SK-N-SH (cell line): Measurements from ENCODE around the gene CLIC5. TPM values are rescaled to one million over a fixed set of nuclear protein-coding genes. Genes with fewer than 3 reads are reported as not detected.

ENCODE experiments used
- CTCF ChIA-PET: fragments of 300-600, 350-600 bp; formaldehyde crosslinking; extraction: SDS; loops from one replicate; lab custom pipeline; 2021; lab: Yijun Ruan, JAX
- POLR2A ChIA-PET: fragments of 350-600 bp; sonication (Branson Sonifier 250); formaldehyde crosslinking; extraction: SDS; loops from one replicate; lab custom pipeline; 2020; ENCODE audit warnings: antibody characterized with exemption, inconsistent platforms; lab: Yijun Ruan, JAX
- DNase-seq: peaks from one replicate; pipeline ENCODE4 v3.0.0; 2012
- H2AFZ ChIP-seq: fragments of 200-600 bp; sonication (generic); 2 replicates; pipeline ENCODE4 v1.8.1; 2016; ENCODE audit warnings: antibody characterized with exemption, mild to moderate bottlenecking, low read depth
- H3F3A ChIP-seq: fragments of 200-600 bp; sonication (generic); replicated peaks from 2 replicates; pipeline ENCODE3; 2016; ENCODE audit warnings: antibody characterized with exemption, mild to moderate bottlenecking; ENCODE audit not compliant: insufficient read depth
- H3K27ac ChIP-seq, 2 experiments: fragments of 200-500 bp in 1 of 2; fragments of 200-600 bp in 1 of 2; sonication (Bioruptor generic) in 1 of 2; sonication (generic), shearing (Covaris generic) in 1 of 2; 2 replicates each; pipeline versions ENCODE4 v1.5.1 to v1.6.1; 2014 to 2016; ENCODE audit warnings: low read depth in 2 of 2, inconsistent platforms in 1 of 2, low read length in 1 of 2, mild to moderate bottlenecking in 1 of 2, mixed read lengths in 1 of 2
- H3K27me3 ChIP-seq: fragments of 200-600 bp; sonication (generic), shearing (Covaris generic); 2 replicates; pipeline ENCODE4 v1.6.1; 2016; ENCODE audit warnings: mixed run types; ENCODE audit not compliant: insufficient read depth
- H3K36me3 ChIP-seq, 2 experiments: fragments of 200-500 bp in 1 of 2; fragments of 200-600 bp in 1 of 2; sonication (Bioruptor generic) in 1 of 2; sonication (generic) in 1 of 2; replicated peaks in 1 of 2; 2 replicates each; pipeline versions ENCODE3 to v1.5.1; 2014 to 2016; ENCODE audit warnings: low read length in 1 of 2, mild to moderate bottlenecking in 1 of 2; ENCODE audit not compliant: insufficient read depth in 2 of 2, control insufficient read depth in 1 of 2
- H3K4me1 ChIP-seq, 2 experiments: fragments of 200-500 bp in 1 of 2; fragments of 200-600 bp in 1 of 2; sonication (Bioruptor generic) in 1 of 2; sonication (generic), shearing (Covaris generic) in 1 of 2; 2 replicates each; pipeline versions ENCODE4 v1.5.1 to v1.6.1; 2014 to 2016; ENCODE audit warnings: low read depth in 1 of 2, low read length in 1 of 2, mixed run types in 1 of 2; ENCODE audit not compliant: insufficient read depth in 2 of 2, control insufficient read depth in 1 of 2
- H3K4me2 ChIP-seq: fragments of 200-600 bp; sonication (generic), shearing (Covaris generic); 2 replicates; pipeline ENCODE4 v1.6.1; 2017; ENCODE audit warnings: mixed run types
- H3K4me3 ChIP-seq, 2 experiments: fragments of 200-500 bp in 1 of 2; fragments of 200-600 bp in 1 of 2; sonication (Bioruptor generic) in 1 of 2; sonication (generic), shearing (Covaris generic) in 1 of 2; 2 replicates each; pipeline versions ENCODE4 v1.5.1 to v1.8.1; 2014 to 2016; ENCODE audit warnings: low read depth in 2 of 2, inconsistent platforms in 1 of 2, low read length in 1 of 2, mild to moderate bottlenecking in 1 of 2, mixed read lengths in 1 of 2, moderate library complexity in 1 of 2
- H3K79me2 ChIP-seq: fragments of 200-600 bp; sonication (generic); 2 replicates; pipeline ENCODE4 v1.8.1; 2017; ENCODE audit warnings: mild to moderate bottlenecking; ENCODE audit not compliant: insufficient read depth
- H3K9ac ChIP-seq: fragments of 200-600 bp; sonication (generic); 2 replicates; pipeline ENCODE4 v1.6.1; 2017; ENCODE audit warnings: mixed run types
- H3K9me2 ChIP-seq: fragments of 200-600 bp; sonication (generic); 2 replicates; pipeline ENCODE4 v1.6.1; 2017; ENCODE audit warnings: mixed run types
- H3K9me3 ChIP-seq: fragments of 200-600 bp; sonication (generic); 2 replicates; pipeline ENCODE4 v1.6.1; 2017; ENCODE audit warnings: mixed run types, mild to moderate bottlenecking, moderate library complexity
- H4K20me1 ChIP-seq: fragments of 200-600 bp; sonication (generic); 2 replicates; pipeline ENCODE4 v1.6.1; 2017; ENCODE audit warnings: mild to moderate bottlenecking, mixed run types; ENCODE audit not compliant: insufficient read depth
- CHD2 ChIP-seq: fragments of 150-350 bp; IDR thresholded peaks from 2 replicates; pipeline ENCODE4 v1.6.1; 2018; ENCODE audit warnings: low read length; ENCODE audit not compliant: partially characterized antibody
- CTCF ChIP-seq: fragments of 200-600 bp; sonication (generic); IDR thresholded peaks from 2 replicates; pipeline ENCODE4 v1.6.1; 2017; ENCODE audit warnings: antibody characterized with exemption, mild to moderate bottlenecking, moderate library complexity
- ELF1 ChIP-seq: IDR thresholded peaks from 2 replicates; pipeline ENCODE4 v1.4.0; 2012
- EP300 ChIP-seq, 2 experiments: IDR thresholded peaks; 2 replicates each; pipeline versions ENCODE4 v1.4.0 to v1.6.1; 2012; ENCODE audit warnings: borderline replicate concordance in 1 of 2, low read depth in 1 of 2, low read length in 1 of 2
- FOSL2 ChIP-seq: IDR thresholded peaks from 2 replicates; pipeline ENCODE4 v1.4.0; 2012; ENCODE audit warnings: low read depth, mild to moderate bottlenecking, moderate library complexity, borderline replicate concordance
- FOXJ3 ChIP-seq: sonication (generic); formaldehyde crosslinking; IDR thresholded peaks from 2 replicates; pipeline ENCODE4 v1.5.1; 2020; ENCODE audit warnings: mild to moderate bottlenecking, missing genetic modification reagents
- GATA2 ChIP-seq: sonication (generic); formaldehyde crosslinking; IDR thresholded peaks from 2 replicates; pipeline ENCODE4 v1.5.0; 2020; ENCODE audit warnings: mild to moderate bottlenecking, missing genetic modification reagents
- JUND ChIP-seq: IDR thresholded peaks from 2 replicates; pipeline ENCODE4 v1.4.0; 2012
- MEF2A ChIP-seq: IDR thresholded peaks from 2 replicates; pipeline ENCODE4 v1.4.0; 2012; ENCODE audit warnings: low read depth, borderline replicate concordance
- NFIC ChIP-seq: IDR thresholded peaks from 2 replicates; pipeline ENCODE4 v1.4.0; 2012; ENCODE audit warnings: borderline replicate concordance
- NRF1 ChIP-seq: IDR thresholded peaks from 2 replicates; pipeline ENCODE4 v1.6.1; 2012; ENCODE audit warnings: low read depth, mild to moderate bottlenecking, low read length
- RAD21 ChIP-seq: IDR thresholded peaks from 2 replicates; pipeline ENCODE4 v1.6.1; 2012; ENCODE audit warnings: mild to moderate bottlenecking, low read length
- RCOR1 ChIP-seq: fragments of 150-350 bp; IDR thresholded peaks from 2 replicates; pipeline ENCODE4 v1.6.1; 2017; ENCODE audit warnings: antibody characterized with exemption, low read length
- SIN3A ChIP-seq: IDR thresholded peaks from 2 replicates; pipeline ENCODE4 v1.6.1; 2012; ENCODE audit warnings: low read depth, mild to moderate bottlenecking, low read length, moderate library complexity, borderline replicate concordance
- USF1 ChIP-seq: IDR thresholded peaks from 2 replicates; pipeline ENCODE4 v1.4.0; 2012; ENCODE audit warnings: low read depth, borderline replicate concordance
- WGBS: methylation state at CpG from one replicate; pipeline ENCODE4 v1.1.6; 2017; ENCODE audit warnings: low lambda C conversion rate; 5-methylcytosine and 5-hydroxymethylcytosine counted together
- polyA plus RNA-seq, 3 experiments: library from polyadenylated mRNA; depleted of rRNA; stranded (reverse); fragments of >200 nt; gene quantifications; 2 replicates each; pipeline ENCODE4 v1.2.3, GENCODE V29; 2012
- TF ChIP-seq, protein P1 (sequence below): IDR thresholded peaks from 2 replicates; pipeline ENCODE4; 2012

CLIC5 gene
- polyA plus RNA-seq, 1 of the 3 experiments (the other 2 are of a cell fraction) = 0.03 TPM

DNA sequence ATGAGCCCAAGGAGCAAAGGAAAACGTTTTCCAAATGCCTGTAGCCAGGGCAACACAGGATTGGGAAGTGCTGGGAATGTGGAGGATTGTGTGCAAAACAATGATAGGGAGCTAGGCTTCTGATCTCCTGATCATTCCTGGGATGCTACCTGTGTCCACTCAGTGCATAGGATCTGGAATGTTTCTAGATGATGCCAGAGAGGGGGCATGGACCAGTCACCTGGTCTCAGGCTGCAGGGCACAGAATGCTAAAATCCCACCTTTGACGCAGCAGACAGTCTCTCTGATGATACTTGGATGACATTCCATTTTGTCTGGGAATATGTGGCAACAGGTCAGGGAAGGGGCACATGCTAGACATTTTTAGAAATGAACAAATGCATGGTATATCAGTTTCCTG lies 128.9 kb downstream of the CLIC5 start (continued):
- no peak for TF ChIP-seq CHD2

- WGBS = 11% methylated on average over 4 of the region's 4 CpGs
- Histone ChIP-seq H3K9me2 (no peaks in the 10 kb centered on the region), H3K4me1 (no peaks in the 10 kb centered on the region), H3K4me2 (no peak overlapping the region), H3K9me3 (no peaks in the 10 kb centered on the region), H3K4me3 (no peak overlapping the region), H4K20me1 (no peaks in the 10 kb centered on the region), H3K27ac (no peak overlapping the region), H3K27me3 (peaks cover 32% of the 10 kb centered on the region; the same call in 1 of the 2 replicates), H3F3A (no peaks in the 10 kb centered on the region), H3K9ac (no peak overlapping the region), H3K36me3 (no peaks in the 10 kb centered on the region), H3K79me2 (no peaks in the 10 kb centered on the region), H2AFZ (no peak overlapping the region)
- TF ChIP-seq RCOR1 = no peak
- peak; percentile 35; the same call in 1 of the 2 replicates for TF ChIP-seq USF1
- TF ChIP-seq FOSL2 = no peak
- TF ChIP-seq MEF2A = no peak
- DNase-seq = no peak
- ChIA-PET CTCF (no interaction called here), POLR2A (no interaction called here)
Measured at GRCh38 chr6:45884336-45884735, 131.3 kb downstream of the CLIC5 start.

- no peak overlapping the region for H3K9ac ChIP-seq
- CTCF ChIA-PET = no interaction called here
- TF ChIP-seq, protein P1, sequence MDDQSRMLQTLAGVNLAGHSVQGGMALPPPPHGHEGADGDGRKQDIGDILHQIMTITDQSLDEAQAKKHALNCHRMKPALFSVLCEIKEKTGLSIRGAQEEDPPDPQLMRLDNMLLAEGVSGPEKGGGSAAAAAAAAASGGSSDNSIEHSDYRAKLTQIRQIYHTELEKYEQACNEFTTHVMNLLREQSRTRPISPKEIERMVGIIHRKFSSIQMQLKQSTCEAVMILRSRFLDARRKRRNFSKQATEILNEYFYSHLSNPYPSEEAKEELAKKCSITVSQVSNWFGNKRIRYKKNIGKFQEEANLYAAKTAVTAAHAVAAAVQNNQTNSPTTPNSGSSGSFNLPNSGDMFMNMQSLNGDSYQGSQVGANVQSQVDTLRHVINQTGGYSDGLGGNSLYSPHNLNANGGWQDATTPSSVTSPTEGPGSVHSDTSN = no peak
- TF ChIP-seq GATA2 (CRISPR knock-in tag) = no peak
- TF ChIP-seq SIN3A = no peak
- TF ChIP-seq RCOR1 = no peak
- no peak for TF ChIP-seq CTCF
- TF ChIP-seq RAD21 = no peak
- no peak for TF ChIP-seq FOXJ3
- no peak for TF ChIP-seq FOSL2
- TF ChIP-seq NRF1 = no peak
- no peak for TF ChIP-seq EP300 (IDR thresholded peaks at IDR 0.05; ENCODE audit: borderline replicate concordance in 1 of 2, low read depth in 1 of 2, low read length in 1 of 2)
- no peak for TF ChIP-seq NFIC
- no peak for TF ChIP-seq JUND
- TF ChIP-seq ELF1 = no peak
Measured at GRCh38 chr6:45882671-45883070, 133.0 kb downstream of the CLIC5 start.

More at GRCh38 chr6:45882671-45883070, 133.0 kb downstream of the CLIC5 start:
- 14% methylated on average over 2 of the region's 2 CpGs for WGBS
- no peak for DNase-seq
- Histone ChIP-seq H3F3A (no peaks in the 10 kb centered on the region), H3K4me1 (no peaks in the 10 kb centered on the region), H2AFZ (no peak overlapping the region), H3K36me3 (no peaks in the 10 kb centered on the region), H3K27ac (no peak overlapping the region), H3K27me3 (peaks cover 32% of the 10 kb centered on the region; the same call in 1 of the 2 replicates), H3K9me2 (no peaks in the 10 kb centered on the region), H3K4me3 (no peak overlapping the region), H4K20me1 (no peaks in the 10 kb centered on the region), H3K79me2 (no peaks in the 10 kb centered on the region), H3K4me2 (no peak overlapping the region), H3K9me3 (no peaks in the 10 kb centered on the region)
- POLR2A ChIA-PET = no interaction called here
